Fibroblast of skin of left quadriceps (primary cell): Measurements from ENCODE around the gene ALDH5A1.

Source experiments
- DNase-seq, 2 experiments: peaks; one replicate each; pipeline ENCODE4 v3.0.0-alpha.2; 2013; ENCODE audit warnings: low read depth in 2 of 2

The ALDH5A1 gene

GRCh38 chr6:24494821-24495795 is at the start of gene ALDH5A1:
TSS of gene ALDH5A1 (plus strand) at chr6:24494969. CDS start at chr6:24494997, 28 bp downstream.
- no peak for DNase-seq

GRCh38 chr6:24445704-24446103 is 49.1 kb upstream of the ALDH5A1 start:
- DNase-seq = no peak

DNA sequence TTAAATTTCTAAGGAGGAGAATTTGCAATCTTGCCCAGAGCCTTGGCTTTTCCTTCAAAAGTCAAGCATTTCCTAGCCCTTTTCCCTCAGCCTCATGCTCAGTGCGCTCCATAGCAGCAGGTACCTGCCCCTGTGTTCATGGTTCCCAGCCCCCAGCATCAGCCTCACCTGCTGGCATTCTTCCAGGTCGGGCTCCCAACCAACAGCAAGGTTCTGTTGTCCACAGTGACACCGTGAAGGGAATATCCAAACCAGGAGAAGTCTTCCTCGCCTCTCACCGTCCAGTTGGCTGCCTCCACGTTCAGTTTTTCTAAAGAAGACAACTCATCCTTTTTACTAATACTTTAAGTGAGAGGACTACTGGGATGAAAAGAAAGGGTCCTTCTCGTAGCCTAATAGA is 48.1 kb upstream of the ALDH5A1 start:
- DNase-seq = no peak

DNA sequence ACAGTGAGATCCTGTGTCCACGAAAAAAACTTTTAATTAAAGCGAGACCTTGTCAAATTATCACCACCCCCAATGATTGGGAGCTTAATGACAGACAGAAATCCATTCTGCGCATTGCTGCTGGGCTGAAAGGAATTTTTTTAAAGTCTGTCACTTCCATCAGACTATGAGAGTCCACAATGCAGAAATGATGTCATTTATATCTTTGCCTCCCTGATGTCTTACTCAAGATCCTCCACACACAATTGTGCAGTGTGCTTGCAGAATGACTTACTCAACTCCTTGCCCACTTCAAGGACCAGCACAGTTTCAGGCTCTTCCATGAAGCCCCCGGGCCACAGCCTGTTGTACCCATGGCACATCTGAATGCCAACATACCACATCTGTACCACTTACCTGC is 46.4 kb upstream of the ALDH5A1 start:
- no peak for DNase-seq

- DNase-seq = no peak
Observed at GRCh38 chr6:24448828-24449525, 45.8 kb upstream of the ALDH5A1 start.

DNA sequence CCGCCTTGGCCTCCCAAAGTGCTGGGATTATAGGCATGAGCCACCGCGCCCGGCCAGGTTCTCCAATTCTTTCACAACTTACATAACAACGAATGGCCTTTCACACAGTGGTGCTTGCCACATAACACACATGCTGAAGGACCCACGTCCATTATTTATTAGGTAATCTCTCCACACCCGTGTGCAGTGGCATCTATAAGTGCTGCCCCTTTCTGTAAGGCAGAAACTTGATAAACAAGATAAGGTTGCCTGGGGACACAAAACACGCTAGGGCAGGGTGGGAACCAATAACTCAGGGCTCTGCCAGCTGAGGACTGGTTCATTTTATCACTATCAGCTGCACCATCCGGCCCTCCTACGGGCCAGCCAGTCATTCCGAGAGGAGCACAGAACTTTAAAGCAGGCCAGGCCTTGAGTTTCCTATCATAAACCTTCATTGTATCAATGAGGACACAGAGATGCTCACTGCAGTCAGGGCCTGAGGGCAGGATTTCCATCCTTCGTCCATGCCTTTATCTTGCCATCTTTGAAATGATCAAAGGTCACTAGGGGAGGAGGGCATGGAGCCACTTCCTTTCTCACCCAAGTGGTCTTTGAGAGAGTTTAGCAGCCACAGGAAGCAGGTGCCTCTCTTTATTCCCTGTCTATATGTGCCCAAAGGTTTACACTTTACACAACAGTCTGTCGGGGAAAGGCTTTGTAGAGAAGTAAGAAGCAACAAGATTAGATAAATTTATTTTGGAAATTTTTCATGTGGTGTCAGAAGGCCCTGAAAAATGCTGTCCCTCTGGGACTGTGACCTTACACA is 43.0 kb upstream of the ALDH5A1 start:
- no peak for DNase-seq

- no peak for DNase-seq
Observed at GRCh38 chr6:24453921-24454320, 40.8 kb upstream of the ALDH5A1 start.

GRCh38 chr6:24454452-24454851 is 40.3 kb upstream of the ALDH5A1 start:
- no peak for DNase-seq

DNA sequence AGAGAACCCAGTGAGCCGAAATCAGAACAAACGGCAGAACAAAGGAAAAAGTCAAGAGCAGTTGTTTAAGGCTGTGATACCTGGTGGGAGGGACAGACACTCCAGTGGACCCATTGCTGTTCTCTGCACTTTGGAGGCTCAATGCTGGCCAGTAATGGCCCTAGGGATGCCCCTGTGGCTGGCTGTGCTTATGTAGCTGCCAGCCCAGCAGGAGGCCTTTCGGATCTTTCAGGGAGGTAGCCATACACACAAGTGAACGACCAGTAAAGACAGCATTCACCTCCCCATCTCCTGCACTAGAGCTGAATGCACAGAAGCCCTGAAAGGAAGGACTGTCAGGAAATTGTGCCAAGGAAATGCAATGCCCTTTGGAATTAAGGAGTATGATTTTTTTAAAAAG is 39.7 kb upstream of the ALDH5A1 start:
- DNase-seq = no peak

- no peak for DNase-seq
Observed at GRCh38 chr6:24458134-24458533, 36.6 kb upstream of the ALDH5A1 start.

DNA sequence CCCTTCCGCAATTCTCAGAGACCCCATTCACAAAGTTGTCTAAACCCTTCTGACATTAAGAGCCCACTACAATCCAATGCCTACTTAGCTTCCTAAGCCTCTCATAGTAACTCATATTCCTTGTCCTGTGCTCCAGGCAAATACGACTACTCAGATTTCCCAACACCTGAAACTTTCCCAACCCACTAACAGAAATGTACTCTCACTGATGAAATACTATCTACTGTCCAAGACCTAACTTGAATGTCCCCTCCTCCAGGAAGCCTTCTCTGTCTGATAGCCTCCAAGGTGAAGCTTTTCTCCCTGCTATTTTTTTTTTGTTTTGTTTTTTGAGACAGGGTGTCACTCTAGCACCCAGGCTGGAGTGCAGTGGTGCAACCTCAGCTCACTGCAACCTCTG is 35.8 kb upstream of the ALDH5A1 start:
- no peak for DNase-seq

- DNase-seq = no peak
Observed at GRCh38 chr6:24460966-24461365, 33.8 kb upstream of the ALDH5A1 start.

DNA sequence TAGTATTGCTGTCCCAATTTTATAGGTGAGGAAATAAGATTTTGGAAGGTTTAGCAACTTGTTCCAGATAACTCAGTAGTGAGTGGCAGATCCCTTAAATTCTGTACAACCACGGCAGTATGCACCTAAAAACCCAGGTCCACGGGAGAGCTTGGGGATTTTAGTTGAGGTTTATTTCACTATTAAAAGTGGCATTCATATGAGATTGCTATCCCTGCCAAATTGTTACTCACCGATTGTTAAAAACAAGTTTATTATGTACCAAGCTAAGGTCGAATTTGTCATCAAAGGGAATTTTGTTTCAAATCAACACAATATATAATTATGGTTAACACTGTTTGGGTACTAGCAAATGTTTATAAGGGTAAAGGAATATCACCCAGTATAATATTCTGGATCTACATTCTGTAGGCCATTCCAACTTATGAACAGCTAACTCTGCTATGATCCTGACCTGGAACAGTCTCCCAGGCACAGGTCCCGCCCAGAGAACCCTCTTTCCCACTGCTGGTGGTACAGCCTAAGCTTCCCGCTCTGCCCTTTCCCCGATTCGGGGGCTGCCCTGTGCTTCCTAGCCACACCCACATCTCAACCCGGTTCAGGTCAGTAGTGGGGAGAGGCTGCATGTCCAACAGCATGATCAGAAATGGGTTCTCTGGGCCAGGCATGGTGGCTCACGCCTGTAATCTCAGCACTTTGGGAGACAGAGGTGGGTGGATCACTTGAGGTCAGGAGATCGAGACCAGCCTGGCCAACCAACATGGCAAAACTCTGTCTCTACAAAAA is 30.3 kb upstream of the ALDH5A1 start:
- no peak for DNase-seq

- DNase-seq = no peak
Observed at GRCh38 chr6:24469811-24470210, 25.0 kb upstream of the ALDH5A1 start.

- DNase-seq = no peak
Observed at GRCh38 chr6:24472181-24472580, 22.6 kb upstream of the ALDH5A1 start.

DNA sequence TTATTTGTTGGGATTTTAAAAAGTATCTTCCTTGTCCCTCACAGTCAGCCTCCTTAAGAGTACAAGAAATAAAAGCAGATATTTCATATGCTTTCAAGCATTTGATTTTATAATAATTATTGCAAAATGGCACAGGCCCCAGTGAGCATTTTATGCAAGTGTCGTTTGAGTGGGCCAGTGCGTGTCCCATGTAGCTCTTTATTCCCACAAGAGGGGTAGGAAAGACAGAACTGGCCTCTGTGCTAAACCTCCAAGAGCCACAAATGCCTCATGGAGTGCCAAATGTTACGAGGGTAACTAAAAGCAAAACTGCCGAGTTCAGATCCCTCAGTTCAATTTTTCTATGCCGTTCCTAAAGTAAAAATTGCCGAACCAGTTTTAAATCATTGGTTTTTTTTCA is 18.1 kb upstream of the ALDH5A1 start:
- DNase-seq = no peak

GRCh38 chr6:24477070-24477469 is 17.7 kb upstream of the ALDH5A1 start:
- no peak for DNase-seq

- no peak for DNase-seq
Observed at GRCh38 chr6:24478903-24479302, 15.9 kb upstream of the ALDH5A1 start.

- DNase-seq = no peak
Observed at GRCh38 chr6:24480705-24481104, 14.1 kb upstream of the ALDH5A1 start.

DNA sequence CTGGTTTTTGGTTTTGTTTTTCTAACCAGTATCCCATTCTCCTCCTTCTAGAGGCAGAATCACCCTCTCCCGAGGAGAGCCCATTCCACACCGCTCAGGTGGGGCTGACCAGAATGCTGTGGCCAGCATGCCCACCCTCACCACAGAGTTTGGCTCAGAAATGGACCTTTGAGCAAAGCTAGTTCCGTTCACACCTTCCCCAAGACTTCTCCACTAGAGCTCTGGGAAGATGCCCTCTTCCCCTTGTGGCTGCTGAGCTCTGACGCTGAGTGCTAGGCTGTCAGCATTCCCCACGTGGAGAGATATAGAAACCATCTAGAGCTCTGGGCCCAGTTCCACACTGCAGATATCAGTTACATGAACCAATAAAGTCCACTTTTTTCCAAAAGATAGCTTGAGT is 13.3 kb upstream of the ALDH5A1 start:
- no peak for DNase-seq

DNA sequence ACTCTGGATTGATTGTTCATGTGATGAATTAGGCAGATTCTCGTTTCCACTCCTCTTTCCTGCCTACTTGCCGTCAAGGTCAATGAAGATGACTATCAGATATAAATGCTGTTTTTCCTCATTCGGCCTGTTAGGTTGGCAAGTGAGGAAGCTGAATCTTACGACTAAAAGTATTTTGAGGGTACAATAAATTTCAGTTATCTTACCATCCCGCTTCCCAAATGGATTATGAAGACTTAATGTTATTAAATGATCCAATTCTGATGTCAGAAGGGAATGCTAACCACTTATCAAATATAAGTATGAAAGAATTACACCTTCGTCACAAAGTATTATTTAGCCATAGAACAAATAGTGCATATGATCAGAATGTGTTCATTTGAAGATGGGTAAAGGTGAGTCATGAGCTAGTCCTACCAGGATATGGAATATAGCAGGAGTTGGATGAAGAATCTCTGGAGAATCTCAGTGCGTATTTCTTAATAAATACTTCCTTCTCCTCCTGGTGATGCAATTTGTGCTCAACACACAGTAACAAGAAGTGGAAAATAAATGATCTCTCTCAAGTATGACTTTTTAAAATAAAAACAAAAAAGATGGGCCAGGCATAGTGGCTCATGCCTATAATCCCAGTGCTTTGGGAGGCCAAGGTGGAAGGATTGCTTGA is 10.0 kb upstream of the ALDH5A1 start:
- DNase-seq = no peak
